Measurements from ENCODE around the gene ARID1A. TPM values are rescaled to one million over a fixed set of nuclear protein-coding genes. Genes with fewer than 3 reads are reported as not detected.
A peak's percentile ranks its signal among the peaks of the same experiment; 100 is the strongest.

The ARID1A gene
- total RNA-seq, 1 donor from 2014 or later = 85.1 TPM

DNA sequence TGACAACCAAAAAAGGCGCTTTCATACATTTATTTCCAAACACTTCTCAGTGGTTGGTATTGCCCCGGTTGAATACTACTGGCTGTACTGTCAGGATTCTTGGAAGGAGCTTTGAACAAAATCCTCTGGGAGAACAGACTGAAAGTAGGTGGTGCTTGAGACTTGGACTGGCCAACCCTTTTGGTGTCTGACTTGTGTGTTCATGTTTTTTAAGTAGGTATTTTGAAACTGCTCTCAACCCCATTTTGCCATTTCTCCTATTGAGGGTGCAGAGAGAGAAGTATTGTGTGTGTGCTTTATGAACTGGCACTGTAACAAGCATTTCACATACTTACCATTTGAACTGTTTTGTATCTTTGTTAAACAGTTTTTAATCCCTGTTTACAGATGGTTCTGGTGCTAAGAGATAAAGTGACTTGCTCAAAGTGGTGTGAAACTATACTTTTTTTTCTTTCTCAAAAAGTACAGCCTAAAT, 21.2 kb downstream of the ARID1A start:
- no peak overlapping the region for H3K4me2 ChIP-seq (ENCODE audit: low read length)
- H4K20me1 ChIP-seq (ENCODE audit: insufficient read depth, low read length) = peaks cover 98% of the 10 kb centered on the region
- H3K4me3 Mint-ChIP-seq (ENCODE audit: unreplicated experiment) = no peak overlapping the region

DNA sequence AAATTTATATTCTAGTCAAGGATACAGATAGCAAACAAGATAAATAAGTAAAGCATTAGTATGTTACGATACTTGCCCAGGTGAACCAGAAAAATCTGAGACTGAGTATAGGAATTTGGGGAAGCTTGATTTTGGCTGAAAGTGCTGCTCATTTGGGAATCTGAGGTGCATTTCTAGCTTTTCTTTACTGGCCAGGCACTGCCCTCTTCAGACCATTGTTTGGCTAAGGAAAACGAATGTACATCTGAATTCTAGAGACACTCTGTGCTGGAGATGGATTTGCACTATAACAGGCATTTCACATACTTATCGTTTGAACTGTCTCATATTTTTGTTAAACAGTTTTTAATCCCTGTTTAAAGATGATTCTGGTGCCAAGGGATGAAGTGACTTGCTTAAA, 23.4 kb downstream of the ARID1A start:
- H3K4me3 Mint-ChIP-seq (ENCODE audit: unreplicated experiment) = peak overlapping the region; percentile 36
- Histone ChIP-seq H3K36me3 (ENCODE audit: insufficient read depth, low read length) (no peaks in the 10 kb centered on the region), H2AFZ (ENCODE audit: low read depth, low read length) (no peak overlapping the region), H3K27ac (ENCODE audit: low read depth, low read length) (no peak overlapping the region), H3K4me2 (ENCODE audit: low read length) (no peak overlapping the region), H3K79me2 (ENCODE audit: insufficient read depth, low read length) (peaks cover 98% of the 10 kb centered on the region), H3K9me3 (ENCODE audit: insufficient read depth, low read depth, low read length) (no peaks in the 10 kb centered on the region), H3K27me3 (ENCODE audit: insufficient read depth, low read length) (no peaks in the 10 kb centered on the region), H3K9ac (ENCODE audit: low read length) (no peak overlapping the region), H3K4me1 (ENCODE audit: insufficient read depth, low read length) (peaks cover 15% of the 10 kb centered on the region), H3K4me3 (ENCODE audit: insufficient read depth, low read depth, low read length) (no peak overlapping the region), H4K20me1 (ENCODE audit: insufficient read depth, low read length) (peaks cover 98% of the 10 kb centered on the region)
- H3K27me3 Mint-ChIP-seq (ENCODE audit: low read depth, unreplicated experiment) = no peaks in the 10 kb centered on the region
- H3K4me1 Mint-ChIP-seq (ENCODE audit: low read depth, unreplicated experiment) = peaks cover 57% of the 10 kb centered on the region
- FAIRE-seq (no peak), DNase-seq (ENCODE audit: low read depth) (no peak)
- TF ChIP-seq EZH2 (IDR thresholded peaks at IDR 0.05; ENCODE audit: insufficient read depth, low read length) = no peak
- TF ChIP-seq, protein P1, sequence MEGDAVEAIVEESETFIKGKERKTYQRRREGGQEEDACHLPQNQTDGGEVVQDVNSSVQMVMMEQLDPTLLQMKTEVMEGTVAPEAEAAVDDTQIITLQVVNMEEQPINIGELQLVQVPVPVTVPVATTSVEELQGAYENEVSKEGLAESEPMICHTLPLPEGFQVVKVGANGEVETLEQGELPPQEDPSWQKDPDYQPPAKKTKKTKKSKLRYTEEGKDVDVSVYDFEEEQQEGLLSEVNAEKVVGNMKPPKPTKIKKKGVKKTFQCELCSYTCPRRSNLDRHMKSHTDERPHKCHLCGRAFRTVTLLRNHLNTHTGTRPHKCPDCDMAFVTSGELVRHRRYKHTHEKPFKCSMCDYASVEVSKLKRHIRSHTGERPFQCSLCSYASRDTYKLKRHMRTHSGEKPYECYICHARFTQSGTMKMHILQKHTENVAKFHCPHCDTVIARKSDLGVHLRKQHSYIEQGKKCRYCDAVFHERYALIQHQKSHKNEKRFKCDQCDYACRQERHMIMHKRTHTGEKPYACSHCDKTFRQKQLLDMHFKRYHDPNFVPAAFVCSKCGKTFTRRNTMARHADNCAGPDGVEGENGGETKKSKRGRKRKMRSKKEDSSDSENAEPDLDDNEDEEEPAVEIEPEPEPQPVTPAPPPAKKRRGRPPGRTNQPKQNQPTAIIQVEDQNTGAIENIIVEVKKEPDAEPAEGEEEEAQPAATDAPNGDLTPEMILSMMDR (IDR thresholded peaks at IDR 0.05; ENCODE audit: insufficient read depth, low read depth, low read length) = no peak
- peaks cover 2% of the 10 kb centered on the region for H3K9me3 Mint-ChIP-seq (ENCODE audit: unreplicated experiment)
- peak overlapping the region; percentile 3 for H3K27ac Mint-ChIP-seq (ENCODE audit: unreplicated experiment)
- H3K36me3 Mint-ChIP-seq (ENCODE audit: low read depth, unreplicated experiment) = peaks cover 10% of the 10 kb centered on the region

More for the DNA sequence above, 21.2 kb downstream of the ARID1A start:
- peaks cover 49% of the 10 kb centered on the region for H3K4me1 Mint-ChIP-seq (ENCODE audit: low read depth, unreplicated experiment)
- H2AFZ ChIP-seq (ENCODE audit: low read depth, low read length) = no peak overlapping the region
- H3K4me3 ChIP-seq (ENCODE audit: insufficient read depth, low read depth, low read length) = no peak overlapping the region
- H3K4me1 ChIP-seq (ENCODE audit: insufficient read depth, low read length) = no peaks in the 10 kb centered on the region
- no peaks in the 10 kb centered on the region for H3K36me3 ChIP-seq (ENCODE audit: insufficient read depth, low read length)
- no peak for DNase-seq (ENCODE audit: low read depth)
- H3K36me3 Mint-ChIP-seq (ENCODE audit: low read depth, unreplicated experiment) = peaks cover 15% of the 10 kb centered on the region
- TF ChIP-seq, protein P1 (IDR thresholded peaks at IDR 0.05; ENCODE audit: insufficient read depth, low read depth, low read length) = no peak
- peaks cover 98% of the 10 kb centered on the region for H3K79me2 ChIP-seq (ENCODE audit: insufficient read depth, low read length)
- H3K27me3 Mint-ChIP-seq (ENCODE audit: low read depth, unreplicated experiment) = no peaks in the 10 kb centered on the region
- H3K27ac Mint-ChIP-seq (ENCODE audit: unreplicated experiment) = no peak overlapping the region
- FAIRE-seq = no peak
- H3K9me3 ChIP-seq (ENCODE audit: insufficient read depth, low read depth, low read length) = no peaks in the 10 kb centered on the region
- peaks cover 2% of the 10 kb centered on the region for H3K9me3 Mint-ChIP-seq (ENCODE audit: unreplicated experiment)
- no peak overlapping the region for H3K9ac ChIP-seq (ENCODE audit: low read length)
- H3K27me3 ChIP-seq (ENCODE audit: insufficient read depth, low read length) = no peaks in the 10 kb centered on the region
- H3K27ac ChIP-seq (ENCODE audit: low read depth, low read length) = no peak overlapping the region

DNA sequence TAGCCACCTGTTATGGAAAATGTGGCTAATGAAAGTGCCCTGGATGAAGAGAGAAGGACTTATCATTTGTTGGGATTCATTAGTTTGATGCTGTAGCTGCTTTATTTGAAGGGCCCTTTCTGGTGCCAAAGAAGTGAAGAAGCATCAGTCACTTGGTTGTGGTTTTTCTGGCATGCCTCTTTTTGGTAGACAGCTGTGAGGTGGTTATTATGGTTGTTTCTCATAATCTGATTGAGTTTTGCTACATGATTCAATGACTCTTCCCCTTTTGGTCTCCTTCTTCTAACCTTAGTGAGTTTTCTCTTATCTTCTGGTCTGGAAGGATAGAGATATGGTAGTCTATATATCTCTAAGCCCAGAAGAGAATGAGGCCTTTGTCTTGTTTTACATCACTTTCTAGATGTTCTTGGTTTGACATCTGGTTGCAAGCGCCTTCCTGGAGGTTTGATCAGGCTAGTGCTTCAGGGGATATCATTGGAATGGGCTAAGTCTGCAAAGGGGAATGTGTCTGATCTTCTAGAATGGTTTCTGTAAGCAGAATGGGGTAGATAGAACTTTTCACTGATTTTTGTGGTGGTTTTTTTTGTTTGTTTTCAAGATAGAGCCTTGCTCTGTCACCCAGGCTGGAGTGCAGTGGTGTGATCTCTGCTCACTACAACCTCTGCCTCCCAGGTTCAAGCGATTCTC, 26.0 kb downstream of the ARID1A start:
- Histone ChIP-seq H3K27me3 (ENCODE audit: insufficient read depth, low read length) (no peaks in the 10 kb centered on the region), H3K27ac (ENCODE audit: low read depth, low read length) (no peak overlapping the region), H3K4me1 (ENCODE audit: insufficient read depth, low read length) (peaks cover 31% of the 10 kb centered on the region), H3K36me3 (ENCODE audit: insufficient read depth, low read length) (no peaks in the 10 kb centered on the region), H3K9me3 (ENCODE audit: insufficient read depth, low read depth, low read length) (no peaks in the 10 kb centered on the region), H3K4me3 (ENCODE audit: insufficient read depth, low read depth, low read length) (no peak overlapping the region), H3K9ac (ENCODE audit: low read length) (no peak overlapping the region), H2AFZ (ENCODE audit: low read depth, low read length) (no peak overlapping the region), H3K79me2 (ENCODE audit: insufficient read depth, low read length) (peaks cover 98% of the 10 kb centered on the region), H4K20me1 (ENCODE audit: insufficient read depth, low read length) (peaks cover 98% of the 10 kb centered on the region), H3K4me2 (ENCODE audit: low read length) (no peak overlapping the region)
- DNase-seq (ENCODE audit: low read depth) = no peak
- Mint-ChIP-seq H3K9me3 (ENCODE audit: unreplicated experiment) (no peaks in the 10 kb centered on the region), H3K27ac (ENCODE audit: unreplicated experiment) (peak overlapping the region; percentile 48), H3K4me3 (ENCODE audit: unreplicated experiment) (peak overlapping the region; percentile 12), H3K27me3 (ENCODE audit: low read depth, unreplicated experiment) (no peaks in the 10 kb centered on the region), H3K36me3 (ENCODE audit: low read depth, unreplicated experiment) (peaks cover 6% of the 10 kb centered on the region), H3K4me1 (ENCODE audit: low read depth, unreplicated experiment) (peaks cover 71% of the 10 kb centered on the region)
- TF ChIP-seq, protein P1 (IDR thresholded peaks at IDR 0.05; ENCODE audit: insufficient read depth, low read depth, low read length) = no peak
- no peak for TF ChIP-seq EZH2 (IDR thresholded peaks at IDR 0.05; ENCODE audit: insufficient read depth, low read length)
- no peak for FAIRE-seq

Data from astrocyte (in vitro differentiated cells and primary cell).